Endothelial cell (in vitro differentiated cells): ENCODE results near the gene MAD1L1. TPM values are rescaled to one million over a fixed set of nuclear protein-coding genes. Genes with fewer than 3 reads are reported as not detected.

Source experiments
- DNase-seq: peaks from one replicate; pipeline ENCODE4 v3.0.0; 2021; ENCODE audit warnings: low spot score
- H3K27ac Mint-ChIP-seq: one replicate; pipeline ENCODE4 v1.8.0; 2021; ENCODE audit warnings: mixed read lengths, inconsistent platforms; ENCODE audit not compliant: unreplicated experiment
- H3K27me3 Mint-ChIP-seq: one replicate; pipeline ENCODE4 v1.8.0; 2021; ENCODE audit warnings: mild to moderate bottlenecking, moderate library complexity, mixed read lengths, inconsistent platforms; ENCODE audit not compliant: unreplicated experiment
- H3K36me3 Mint-ChIP-seq: one replicate; pipeline ENCODE4 v1.8.0; 2021; ENCODE audit warnings: mild to moderate bottlenecking, low read depth, mixed read lengths, inconsistent platforms; ENCODE audit not compliant: unreplicated experiment
- H3K4me1 Mint-ChIP-seq: one replicate; pipeline ENCODE4 v1.8.0; 2021; ENCODE audit warnings: mild to moderate bottlenecking, mixed read lengths, inconsistent platforms; ENCODE audit not compliant: unreplicated experiment
- H3K4me3 Mint-ChIP-seq: one replicate; pipeline ENCODE4 v1.8.0; 2021; ENCODE audit warnings: mild to moderate bottlenecking, mixed read lengths, inconsistent platforms; ENCODE audit not compliant: unreplicated experiment
- H3K9me3 Mint-ChIP-seq: one replicate; pipeline ENCODE4 v1.8.0; 2021; ENCODE audit warnings: mixed read lengths, inconsistent platforms; ENCODE audit not compliant: unreplicated experiment
- total RNA-seq: library from RNA; stranded (reverse); fragmentation: NEBNext Ultra II Directional; extraction: Animal tissue kit (Norgen Biotek cat#: 25700); gene quantifications from one replicate; pipeline ENCODE4 v1.2.1, GENCODE V29; 2021; ENCODE audit not compliant: unreplicated experiment
- TF ChIP-seq, protein P1 (sequence below): fragments of 200-600 bp; sonication (generic); IDR thresholded peaks from one replicate; pipeline ENCODE4 v1.5.0; 2021; ENCODE audit warnings: antibody characterized with exemption; ENCODE audit not compliant: unreplicated experiment

The MAD1L1 gene
- total RNA-seq, 1 donor from 2014 or later: 43.3 TPM

DNA sequence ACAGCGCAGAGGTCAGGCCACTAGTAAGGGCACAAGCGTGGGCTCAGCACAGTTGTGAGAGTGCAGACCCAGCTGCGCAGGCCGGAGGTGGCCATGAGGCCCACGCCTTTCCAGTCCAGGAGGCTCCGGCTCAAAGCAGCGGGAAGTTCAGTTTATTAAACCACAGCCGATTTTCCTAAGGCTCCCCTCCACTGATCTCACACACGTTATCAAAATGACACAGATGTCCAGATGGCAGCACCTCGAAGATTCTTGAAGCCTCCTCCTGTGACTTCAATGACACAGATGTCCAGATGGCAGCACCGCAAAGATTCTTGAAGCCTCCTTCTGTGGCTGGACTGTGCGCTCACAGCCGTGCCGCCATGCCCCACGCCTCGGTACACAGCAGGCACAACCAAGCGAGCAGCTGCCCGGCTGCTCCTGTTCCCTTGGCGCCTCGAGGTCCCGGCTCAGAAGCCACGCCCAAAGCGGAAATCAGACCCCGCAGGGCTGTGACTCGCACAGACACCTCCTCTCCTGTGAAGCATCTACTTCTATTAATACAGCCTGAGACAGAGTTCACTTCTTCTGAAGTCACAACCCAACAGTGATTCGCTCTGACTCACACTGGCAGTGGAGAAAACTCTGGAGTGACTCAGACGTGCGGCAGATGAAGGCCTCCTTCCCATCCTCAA lies 122.7 kb downstream of the MAD1L1 start:
- no peak overlapping the region for H3K4me3 Mint-ChIP-seq
- H3K27me3 Mint-ChIP-seq: peaks cover 13% of the 10 kb centered on the region
- peaks cover 53% of the 10 kb centered on the region for H3K4me1 Mint-ChIP-seq
- no peak for DNase-seq
- H3K9me3 Mint-ChIP-seq: no peaks in the 10 kb centered on the region
- peak overlapping the region; percentile 72 for H3K27ac Mint-ChIP-seq
- TF ChIP-seq, protein P1, sequence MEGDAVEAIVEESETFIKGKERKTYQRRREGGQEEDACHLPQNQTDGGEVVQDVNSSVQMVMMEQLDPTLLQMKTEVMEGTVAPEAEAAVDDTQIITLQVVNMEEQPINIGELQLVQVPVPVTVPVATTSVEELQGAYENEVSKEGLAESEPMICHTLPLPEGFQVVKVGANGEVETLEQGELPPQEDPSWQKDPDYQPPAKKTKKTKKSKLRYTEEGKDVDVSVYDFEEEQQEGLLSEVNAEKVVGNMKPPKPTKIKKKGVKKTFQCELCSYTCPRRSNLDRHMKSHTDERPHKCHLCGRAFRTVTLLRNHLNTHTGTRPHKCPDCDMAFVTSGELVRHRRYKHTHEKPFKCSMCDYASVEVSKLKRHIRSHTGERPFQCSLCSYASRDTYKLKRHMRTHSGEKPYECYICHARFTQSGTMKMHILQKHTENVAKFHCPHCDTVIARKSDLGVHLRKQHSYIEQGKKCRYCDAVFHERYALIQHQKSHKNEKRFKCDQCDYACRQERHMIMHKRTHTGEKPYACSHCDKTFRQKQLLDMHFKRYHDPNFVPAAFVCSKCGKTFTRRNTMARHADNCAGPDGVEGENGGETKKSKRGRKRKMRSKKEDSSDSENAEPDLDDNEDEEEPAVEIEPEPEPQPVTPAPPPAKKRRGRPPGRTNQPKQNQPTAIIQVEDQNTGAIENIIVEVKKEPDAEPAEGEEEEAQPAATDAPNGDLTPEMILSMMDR: no peak
- peaks cover 8% of the 10 kb centered on the region for H3K36me3 Mint-ChIP-seq

DNA sequence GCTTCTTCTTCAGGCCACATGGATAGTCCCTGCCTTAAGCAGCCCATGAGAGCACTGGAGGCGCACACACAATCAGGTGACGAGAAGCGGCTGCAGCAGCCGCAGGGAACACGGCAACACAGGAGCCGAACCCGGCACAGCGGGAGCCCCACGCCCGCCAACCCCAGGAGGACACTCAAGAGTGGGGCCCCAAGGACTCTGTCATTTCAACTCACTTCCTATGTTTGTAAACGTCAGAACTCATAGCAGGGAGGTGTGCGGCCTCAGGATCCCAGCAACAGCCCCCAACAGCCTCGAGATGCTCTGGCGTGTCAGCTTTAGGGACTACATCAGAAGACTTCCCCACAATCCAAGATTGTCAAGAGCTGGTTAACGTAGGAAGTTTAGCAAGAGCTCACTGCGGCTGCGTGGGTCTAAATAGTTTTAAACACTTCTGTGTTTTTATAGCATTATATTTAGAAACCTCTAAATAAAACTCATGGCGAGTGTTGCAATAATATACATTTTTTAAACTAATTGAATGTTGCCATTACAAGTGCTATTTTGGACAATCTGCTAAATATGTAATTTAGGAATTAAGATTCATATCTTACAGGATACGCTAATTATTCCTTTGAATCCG lies 123.4 kb downstream of the MAD1L1 start:
- H3K4me1 Mint-ChIP-seq: peaks cover 60% of the 10 kb centered on the region
- TF ChIP-seq, protein P1: no peak
- H3K27ac Mint-ChIP-seq: no peak overlapping the region
- H3K27me3 Mint-ChIP-seq: peaks cover 19% of the 10 kb centered on the region
- H3K9me3 Mint-ChIP-seq: no peaks in the 10 kb centered on the region
- no peak for DNase-seq
- H3K36me3 Mint-ChIP-seq: peaks cover 11% of the 10 kb centered on the region
- H3K4me3 Mint-ChIP-seq: no peak overlapping the region

DNA sequence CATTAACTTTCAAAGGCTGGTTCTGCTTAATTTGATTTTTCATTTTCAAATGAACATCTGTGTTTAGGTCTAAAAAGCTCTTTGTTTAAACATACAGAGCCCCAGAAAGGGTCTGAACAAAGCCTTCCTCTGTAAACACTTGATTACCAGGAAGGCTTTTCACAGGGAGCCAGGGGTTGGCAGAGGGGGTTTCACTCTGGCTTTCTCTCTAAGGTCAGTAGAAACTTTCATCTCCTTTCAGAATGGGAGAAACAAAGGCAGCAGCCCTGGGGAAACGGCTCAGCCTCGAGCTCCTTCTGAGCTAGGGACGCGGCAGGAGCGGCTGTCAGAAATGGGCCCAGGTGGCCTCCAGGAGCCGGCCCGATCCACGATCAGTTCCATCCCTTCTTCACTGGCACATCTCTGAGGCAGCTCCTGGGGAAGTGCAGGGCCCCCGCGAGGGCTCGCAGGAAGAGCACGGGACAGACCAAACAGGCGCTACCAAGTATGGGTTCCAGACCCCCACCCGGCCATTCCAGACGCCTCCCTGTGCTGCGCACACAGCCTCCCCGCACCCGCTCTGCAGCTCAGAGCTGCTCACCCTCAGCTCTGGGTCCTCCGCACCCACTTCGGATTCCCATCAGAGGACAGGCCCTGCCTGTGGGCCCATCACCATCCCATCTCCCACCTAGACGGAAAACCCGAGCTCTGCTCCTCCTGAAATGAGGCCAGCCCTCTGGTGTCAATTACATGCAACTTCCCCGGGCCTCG lies 124.1 kb downstream of the MAD1L1 start:
- Mint-ChIP-seq H3K9me3 (no peaks in the 10 kb centered on the region), H3K4me1 (peaks cover 63% of the 10 kb centered on the region), H3K27ac (no peak overlapping the region), H3K27me3 (peaks cover 16% of the 10 kb centered on the region), H3K36me3 (peaks cover 5% of the 10 kb centered on the region), H3K4me3 (no peak overlapping the region)
- TF ChIP-seq, protein P1: no peak
- no peak for DNase-seq

DNA sequence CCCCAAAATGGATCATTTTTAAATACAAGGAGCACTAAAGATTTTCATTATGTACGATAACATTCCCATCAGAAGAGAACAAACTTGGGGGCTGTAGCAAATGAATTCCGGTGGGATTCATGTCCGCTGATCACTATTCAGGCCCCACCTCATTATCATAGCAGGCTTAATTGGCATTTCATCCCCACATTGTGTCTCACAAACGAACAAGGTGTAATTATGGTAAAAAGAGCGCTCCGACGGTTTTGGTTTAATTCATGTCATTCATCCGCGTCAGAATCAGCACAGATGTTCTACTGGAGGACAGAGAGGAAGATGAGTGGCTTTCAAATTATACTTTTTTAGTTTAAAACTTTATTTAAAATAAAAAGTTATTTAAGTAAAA lies 124.7 kb downstream of the MAD1L1 start:
- no peak for DNase-seq
- Mint-ChIP-seq H3K27me3 (peaks cover 16% of the 10 kb centered on the region), H3K4me3 (no peak overlapping the region), H3K27ac (no peak overlapping the region), H3K36me3 (peaks cover 3% of the 10 kb centered on the region), H3K4me1 (peaks cover 60% of the 10 kb centered on the region), H3K9me3 (no peaks in the 10 kb centered on the region)
- TF ChIP-seq, protein P1: no peak
